Gastroesophageal sphincter (tissue), 3 donors: ENCODE results near the gene TAGLN.

Experiments used
- CTCF ChIP-seq, 4 experiments: fragments of 200-600 bp in 2 of 4; fragments of 450-650 bp in 2 of 4; sonication (generic) in 1 of 4; IDR thresholded peaks; one replicate each; pipeline ENCODE4 v1.5.1; 2017 to 2019; ENCODE audit warnings: antibody characterized with exemption in 4 of 4, mild to moderate bottlenecking in 2 of 4, moderate library complexity in 2 of 4
- EP300 ChIP-seq: sonication (generic); formaldehyde crosslinking; IDR thresholded peaks from one replicate; pipeline ENCODE4 v1.6.1; 2017; ENCODE audit warnings: antibody characterized with exemption, mild to moderate bottlenecking

- TF ChIP-seq CTCF (IDR thresholded peaks at IDR 0.05) (no peak), EP300 (no peak)
These were observed 6.1 kb downstream of the TAGLN start for GRCh38 chr11:117205211-117205818.
